ENCODE measurements around the gene SPDYC.

DNA sequence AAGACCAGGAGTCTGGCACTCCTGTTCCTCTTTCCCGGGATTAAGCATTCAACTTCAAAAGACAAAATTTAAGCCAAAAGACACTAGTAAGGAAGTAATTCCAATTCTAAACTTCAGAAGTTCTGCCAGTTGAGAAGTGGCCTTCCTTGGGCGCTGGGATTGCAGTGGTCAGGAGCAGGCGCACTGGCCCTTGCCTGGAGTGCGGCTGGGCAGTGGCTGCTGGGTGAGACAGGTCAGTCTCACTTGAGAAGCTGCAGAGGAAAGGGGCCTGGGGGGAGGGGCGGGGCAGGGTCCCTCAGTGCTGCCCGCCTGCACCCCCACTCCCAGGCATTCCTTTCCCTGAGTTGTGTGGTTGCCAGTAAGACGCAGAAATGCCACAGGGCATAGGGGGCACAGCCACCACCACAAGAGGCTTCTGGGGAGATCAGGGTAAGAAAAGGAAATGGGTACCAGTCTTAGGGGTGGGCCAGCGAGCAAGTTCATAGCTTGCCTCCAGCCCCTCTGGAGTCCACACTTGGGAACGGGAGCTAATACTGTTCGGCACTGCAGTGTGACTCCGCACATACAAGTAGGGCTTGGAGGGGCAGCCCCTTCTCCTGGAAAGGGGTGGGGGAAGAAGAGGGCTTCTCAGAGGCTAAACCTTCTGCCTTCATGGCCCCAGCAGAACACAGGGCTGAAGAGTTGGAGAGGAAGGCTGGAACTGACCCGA, 42.4 kb upstream of the SPDYC start:
- TF ChIP-seq POLR2A (IDR thresholded peaks at IDR 0.05; ENCODE audit: extremely low read depth, insufficient read length): no peak
- TF ChIP-seq CTCF (IDR thresholded peaks at IDR 0.05; ENCODE audit: low read depth, low read length): no peak

Data from NB4 (cell line).